GM13976 (cell line): ENCODE data around the gene C1R.
"Not testable (repeated sequence)": the region's sequence is repeated elsewhere in the genome, so short reads cannot be mapped to it uniquely, and the experiment has no call there.

ENCODE experiments used
- DNase-seq: peaks from one replicate; pipeline ENCODE4 v3.0.0; 2012; ENCODE audit warnings: low spot score
- CTCF ChIP-seq: IDR thresholded peaks from 2 replicates; pipeline ENCODE4 v1.5.1; 2012; ENCODE audit warnings: borderline replicate concordance, mild to moderate bottlenecking; ENCODE audit not compliant: insufficient read depth; ENCODE audit errors: extremely low read depth, missing control alignments, control extremely low read depth
- in situ Hi-C: fragments of 300-500 bp; cut with MboI; formaldehyde crosslinking; loops from one replicate; pipeline ENCODE4 v1.12.0; 2022; ENCODE audit warnings: low sequenced_read_pairs, mixed read lengths, inconsistent platforms; ENCODE audit not compliant: unreplicated experiment

The C1R gene

DNA sequence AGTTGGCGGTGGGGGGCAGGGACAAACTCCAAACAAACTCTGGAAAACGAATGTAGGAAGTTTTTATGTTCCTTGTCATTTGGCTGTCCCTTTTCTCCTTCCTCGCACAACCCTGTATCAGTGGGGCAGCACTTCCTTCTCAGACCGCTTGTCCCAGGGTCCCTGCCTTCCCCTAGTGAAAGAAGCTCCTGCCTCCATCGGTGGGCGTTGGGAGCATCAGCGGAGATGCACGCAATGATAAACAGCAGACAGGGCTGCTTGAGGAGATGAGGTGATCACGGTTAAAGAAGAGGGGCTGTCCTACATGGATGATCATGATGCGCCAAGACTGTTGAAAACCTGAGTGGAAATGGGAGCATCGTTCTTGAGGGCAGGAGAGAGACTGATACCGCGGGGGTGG lies 31.1 kb downstream of the C1R start:
- DNase-seq: no peak
- no peak for TF ChIP-seq CTCF
- in situ Hi-C loops: no loop called here

- TF ChIP-seq CTCF: no peak
- in situ Hi-C loops: no loop called here
- no peak for DNase-seq
These were observed 31.8 kb downstream of the C1R start, which contains the start of gene C1S for GRCh38 chr12:7060353-7060954. C1S (plus strand) TSS chr12:7060718; CDS start chr12:7061913, 1,195 bp downstream.

GRCh38 chr12:7059780-7060179 lies 32.5 kb downstream of the C1R start:
- in situ Hi-C loops: no loop called here
- no peak for TF ChIP-seq CTCF

DNA sequence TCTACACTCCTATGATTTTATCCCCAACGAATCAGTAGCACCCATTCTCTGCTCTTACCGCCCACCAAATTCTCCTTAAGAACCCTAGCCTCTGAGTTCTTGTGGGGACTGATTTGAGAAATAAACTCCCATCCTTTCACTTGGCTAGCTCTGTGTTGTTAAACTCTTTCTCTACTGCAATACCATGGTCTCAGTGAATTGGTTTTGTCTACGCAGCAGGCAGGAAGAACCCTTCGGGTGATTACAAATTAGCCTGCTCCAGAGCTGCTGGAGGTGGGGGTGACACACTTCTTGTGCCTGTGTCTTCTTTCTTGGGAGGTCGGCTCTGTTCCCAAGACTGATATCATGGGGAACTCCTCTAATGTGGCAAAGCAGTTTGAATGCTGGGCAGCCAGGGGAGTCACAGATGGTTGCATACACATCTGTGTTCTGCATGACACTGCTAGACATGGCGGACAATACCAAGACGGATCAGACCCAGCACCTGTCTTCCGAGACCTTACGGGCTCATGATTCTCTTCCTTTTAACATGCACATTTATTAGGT lies 33.3 kb downstream of the C1R start:
- in situ Hi-C loops: no loop called here
- DNase-seq: no peak
- TF ChIP-seq CTCF: no peak

More at GRCh38 chr12:7059780-7060179, 32.5 kb downstream of the C1R start:
- DNase-seq: no peak

GRCh38 chr12:7058163-7058845 lies 33.9 kb downstream of the C1R start:
- in situ Hi-C loops: no loop called here
- no peak for DNase-seq
- TF ChIP-seq CTCF: no peak

GRCh38 chr12:7055736-7056135 lies 36.5 kb downstream of the C1R start:
- in situ Hi-C loops, DNase-seq: not testable (repeated sequence)

DNA sequence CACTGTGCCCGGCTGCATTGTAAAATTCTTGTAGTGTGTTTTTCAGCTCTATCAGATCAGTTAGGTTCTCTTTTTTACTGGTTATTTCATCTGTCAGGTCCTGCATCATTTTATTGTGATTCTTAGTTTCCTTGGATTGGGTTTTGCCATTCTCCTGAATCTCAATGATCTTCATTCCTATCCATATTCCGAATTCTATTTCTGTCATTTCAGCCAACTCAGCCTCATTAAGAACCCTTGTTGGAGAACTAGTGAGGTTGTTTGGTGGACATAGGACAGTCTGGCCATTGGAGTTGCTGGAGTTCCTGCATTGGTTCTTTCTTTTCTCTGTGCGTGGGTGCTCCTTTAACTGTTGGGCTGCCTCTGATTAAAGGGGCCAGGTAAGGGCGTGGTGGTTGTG lies 37.3 kb downstream of the C1R start:
- DNase-seq: no peak
- in situ Hi-C loops: no loop called here
- no peak for TF ChIP-seq CTCF

DNA sequence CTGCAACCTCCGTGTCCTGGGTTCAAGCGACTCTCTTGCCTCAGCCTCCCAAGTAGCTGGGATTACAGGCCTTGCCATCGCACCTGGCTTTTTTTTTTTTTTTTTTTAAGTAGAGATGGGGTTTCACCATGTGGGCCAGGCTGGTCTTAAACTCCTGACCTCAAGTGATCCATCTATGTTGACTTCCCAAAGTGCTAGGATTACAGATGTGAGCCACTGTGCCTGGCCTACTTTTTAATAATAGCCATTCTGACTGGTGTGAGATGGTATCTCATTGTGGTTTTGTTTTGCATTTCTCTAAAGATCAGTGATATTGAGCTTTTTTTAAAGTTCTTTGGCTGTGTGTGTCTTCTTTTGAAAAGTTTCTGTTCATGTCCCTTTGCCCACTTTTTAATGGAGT lies 42.3 kb downstream of the C1R start:
- in situ Hi-C loops, DNase-seq: not testable (repeated sequence)

DNA sequence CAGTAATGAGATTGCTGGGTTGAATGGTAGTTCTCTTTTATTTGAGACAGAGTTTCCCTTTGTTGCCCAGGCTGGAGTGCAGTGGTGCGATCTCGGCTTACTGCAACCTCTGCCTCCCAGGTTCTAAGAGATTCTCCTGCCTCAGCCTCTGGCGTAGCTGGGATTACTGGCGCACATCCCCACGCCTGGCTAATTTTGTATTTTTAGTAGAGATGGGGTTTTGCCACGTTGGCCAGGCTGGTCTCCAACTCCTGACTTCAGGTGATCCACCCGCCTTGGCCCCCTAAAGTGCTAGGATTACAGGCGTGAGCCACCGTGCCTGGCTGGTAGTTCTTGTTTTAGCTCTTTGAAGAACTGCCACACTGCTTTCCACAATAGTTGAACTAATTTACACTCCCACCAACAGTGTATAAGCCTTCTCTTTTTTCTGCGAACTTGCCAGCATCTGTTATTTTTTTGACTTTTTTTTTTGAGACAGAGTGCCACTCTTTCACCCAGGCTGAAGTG lies 42.7 kb downstream of the C1R start:
- in situ Hi-C loops: not testable (repeated sequence)

More for the DNA sequence above, 42.7 kb downstream of the C1R start:
- DNase-seq: not testable (repeated sequence)
